Measurements from ENCODE around the gene PRDX6. TPM values are rescaled to one million over a fixed set of nuclear protein-coding genes. Genes with fewer than 3 reads are reported as not detected.
A peak's percentile ranks its signal among the peaks of the same experiment; 100 is the strongest.

Gene PRDX6
- total and polyA plus RNA-seq, 7 donors: 369 to 592 (median 529) TPM

DNA sequence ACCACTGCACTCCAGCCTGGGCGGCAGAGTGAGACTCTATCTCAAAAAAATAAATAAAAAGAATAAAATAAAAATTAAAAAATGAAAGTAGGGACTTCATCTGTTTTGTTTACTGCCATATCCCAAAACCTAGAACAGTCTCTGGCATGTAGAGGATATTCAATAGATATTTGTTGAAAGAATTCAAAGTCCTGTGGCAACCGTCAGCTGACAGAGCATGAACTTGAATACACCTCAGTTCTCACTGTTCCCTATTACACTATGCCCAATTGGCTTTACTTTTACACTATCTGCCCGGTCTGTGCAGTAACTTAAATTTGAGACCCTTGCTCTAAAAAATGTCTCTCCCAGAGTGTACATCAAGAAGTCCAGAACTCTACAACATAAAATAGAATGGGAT is 46.2 kb downstream of the PRDX6 start:
- no peaks in the 10 kb centered on the region for H3K4me1 ChIP-seq
- DNase-seq (no peak), ATAC-seq (no peak)
- intact Hi-C loops (cut with DNase I): no loop called here
- H3K4me3 ChIP-seq: no peak overlapping the region
- no peaks in the 10 kb centered on the region for H3K27me3 ChIP-seq (ENCODE audit: insufficient read depth in 3 of 3, low read length in 2 of 3)
- H3K27ac ChIP-seq: no peak overlapping the region
- no peaks in the 10 kb centered on the region for H3K36me3 ChIP-seq (ENCODE audit: insufficient read depth in 1 of 2, low read depth in 1 of 2)
- H3K9me3 ChIP-seq: no peaks in the 10 kb centered on the region
- TF ChIP-seq CTCF (IDR thresholded peaks at IDR 0.05): no peak
- 91 to 94% (median 91%) methylated on average over 3 of the region's 3 CpGs for WGBS, 3 donors

- no peak for TF ChIP-seq CTCF (IDR thresholded peaks at IDR 0.05)
- 37 to 54% (median 54%) methylated on average over 1 of the region's 1 CpG for WGBS, 3 donors
- Histone ChIP-seq H3K27me3 (ENCODE audit: insufficient read depth in 3 of 3, low read length in 2 of 3) (no peaks in the 10 kb centered on the region), H3K4me3 (no peak overlapping the region), H3K36me3 (ENCODE audit: insufficient read depth in 1 of 2, low read depth in 1 of 2) (no peaks in the 10 kb centered on the region), H3K27ac (no peak overlapping the region), H3K4me1 (no peaks in the 10 kb centered on the region), H3K9me3 (no peaks in the 10 kb centered on the region)
- intact Hi-C loops (cut with DNase I): no loop called here
- ATAC-seq (no peak), DNase-seq (no peak)
These were observed 48.8 kb downstream of the PRDX6 start for GRCh38 chr1:173525926-173526325.

- Histone ChIP-seq H3K36me3 (ENCODE audit: insufficient read depth in 1 of 2, low read depth in 1 of 2) (no peaks in the 10 kb centered on the region), H3K4me1 (no peaks in the 10 kb centered on the region), H3K27me3 (ENCODE audit: insufficient read depth in 3 of 3, low read length in 2 of 3) (no peaks in the 10 kb centered on the region), H3K9me3 (no peaks in the 10 kb centered on the region), H3K4me3 (no peak overlapping the region), H3K27ac (no peak overlapping the region)
- no peak for TF ChIP-seq CTCF (IDR thresholded peaks at IDR 0.05)
- intact Hi-C loops (cut with DNase I): no loop called here
- peak in 3 of 4 donors; percentile 67 to 89 (median 88) for ATAC-seq
- WGBS, 3 donors: 33 to 48% (median 39%) methylated on average over 3 of the region's 3 CpGs
- peak in 1 of 2 donors; percentile 29 for DNase-seq
These were observed 50.2 kb downstream of the PRDX6 start for GRCh38 chr1:173527151-173527826.

- no peak for TF ChIP-seq CTCF (IDR thresholded peaks at IDR 0.05)
- no peak overlapping the region for H3K4me3 ChIP-seq
- H3K27ac ChIP-seq: no peak overlapping the region
- ATAC-seq (no peak), DNase-seq (no peak)
- no peaks in the 10 kb centered on the region for H3K36me3 ChIP-seq (ENCODE audit: insufficient read depth in 1 of 2, low read depth in 1 of 2)
- intact Hi-C loops (cut with DNase I): no loop called here
- no peaks in the 10 kb centered on the region for H3K27me3 ChIP-seq (ENCODE audit: insufficient read depth in 3 of 3, low read length in 2 of 3)
- 66 to 76% (median 70%) methylated on average over 4 of the region's 4 CpGs for WGBS, 3 donors
- H3K9me3 ChIP-seq: no peaks in the 10 kb centered on the region
- no peaks in the 10 kb centered on the region for H3K4me1 ChIP-seq
These were observed 52.0 kb downstream of the PRDX6 start for GRCh38 chr1:173529106-173529505.

Measured in psoas muscle (tissue), 8 donors.